Keratinocyte (primary cell): Measurements from ENCODE around the gene FCN3. TPM values are rescaled to one million over a fixed set of nuclear protein-coding genes. Genes with fewer than 3 reads are reported as not detected.

ENCODE experiments used
- DNase-seq: peaks from one replicate; pipeline ENCODE4 v3.0.0-alpha.2; 2011; ENCODE audit warnings: low read depth, missing footprints, low spot score
- FAIRE-seq: peaks from 2 replicates; lab custom pipeline; 2011; peaks lifted over from hg19 to GRCh38; lab: Jason Lieb, UNC
- H2AFZ ChIP-seq: 2 replicates; pipeline ENCODE4 v1.6.0; 2012; ENCODE audit warnings: low read length, control low read depth, inconsistent platforms; ENCODE audit not compliant: control insufficient read depth
- H3K27ac ChIP-seq: 2 replicates; pipeline ENCODE4 v1.5.1; 2011; ENCODE audit warnings: low read length; ENCODE audit not compliant: control insufficient read depth, insufficient read depth
- H3K27me3 ChIP-seq: 3 replicates; pipeline ENCODE4 v1.6.0; 2011; ENCODE audit warnings: low read length; ENCODE audit not compliant: control insufficient read depth, insufficient read depth; ENCODE audit errors: extremely low read depth
- H3K36me3 ChIP-seq, 2 experiments: 2 replicates in 1 of 2; 3 replicates in 1 of 2; pipeline ENCODE4 v1.5.1; 2011; ENCODE audit warnings: low read length in 2 of 2, mild to moderate bottlenecking in 1 of 2; ENCODE audit not compliant: control insufficient read depth in 2 of 2, insufficient read depth in 2 of 2; ENCODE audit errors: extremely low read depth in 1 of 2
- H3K4me1 ChIP-seq: 3 replicates; pipeline ENCODE4 v1.5.1; 2011; ENCODE audit warnings: low read length; ENCODE audit not compliant: control insufficient read depth, insufficient read depth; ENCODE audit errors: extremely low read depth
- H3K4me2 ChIP-seq: 3 replicates; pipeline ENCODE4 v1.6.0; 2011; ENCODE audit warnings: low read depth, low read length; ENCODE audit not compliant: control insufficient read depth, insufficient read depth; ENCODE audit errors: extremely low read depth
- H3K4me3 ChIP-seq, 3 experiments: fragments of 200-600 bp in 1 of 3; sonication (generic) in 1 of 3; 2 replicates in 2 of 3; 3 replicates in 1 of 3; pipeline ENCODE4 v1.5.1; 2011 to 2016; ENCODE audit warnings: low read length in 3 of 3, mild to moderate bottlenecking in 3 of 3, control low read depth in 2 of 3, inconsistent platforms in 1 of 3, low read depth in 1 of 3, mixed read lengths in 1 of 3, mixed run types in 1 of 3, moderate library complexity in 1 of 3; ENCODE audit not compliant: control insufficient read depth in 2 of 3, insufficient read depth in 2 of 3; ENCODE audit errors: extremely low read depth in 1 of 3
- H3K79me2 ChIP-seq: 2 replicates; pipeline ENCODE4 v1.6.0; 2012; ENCODE audit warnings: low read length; ENCODE audit not compliant: control insufficient read depth, insufficient read depth
- H3K9ac ChIP-seq: 3 replicates; pipeline ENCODE4 v1.6.0; 2011; ENCODE audit warnings: low read length; ENCODE audit not compliant: control insufficient read depth, insufficient read depth; ENCODE audit errors: extremely low read depth
- H3K9me1 ChIP-seq: 3 replicates; pipeline ENCODE4 v1.6.0; 2011; ENCODE audit warnings: low read length; ENCODE audit not compliant: control insufficient read depth, insufficient read depth; ENCODE audit errors: extremely low read depth
- H3K9me3 ChIP-seq: 2 replicates; pipeline ENCODE4 v1.5.1; 2012; ENCODE audit warnings: low read depth, low read length; ENCODE audit not compliant: control insufficient read depth
- H4K20me1 ChIP-seq: 3 replicates; pipeline ENCODE4 v1.6.0; 2011; ENCODE audit warnings: low read length; ENCODE audit not compliant: control insufficient read depth, insufficient read depth; ENCODE audit errors: extremely low read depth
- CTCF ChIP-seq, 3 experiments: IDR thresholded peaks in 1 of 3; conservative IDR thresholded peaks in 1 of 3; optimal IDR thresholded peaks in 1 of 3; 2 replicates in 2 of 3; 3 replicates in 1 of 3; pipeline versions ENCODE3 to v1.5.1; 2011; ENCODE audit warnings: low read length in 3 of 3, mild to moderate bottlenecking in 3 of 3, moderate library complexity in 2 of 3, control low read depth in 1 of 3, inconsistent platforms in 1 of 3; ENCODE audit not compliant: insufficient read depth in 2 of 3; ENCODE audit errors: extremely low read depth in 1 of 3
- EZH2 ChIP-seq: IDR thresholded peaks from one replicate; pipeline ENCODE4 v1.6.1; 2012; ENCODE audit warnings: inconsistent platforms, mild to moderate bottlenecking, low read length, moderate library complexity
- dilution Hi-C: fragments of 300-500 bp; cut with MboI; formaldehyde crosslinking; loops from one replicate; pipeline ENCODE4 v1.7.0; 2020; ENCODE audit warnings: low sequenced_read_pairs; ENCODE audit not compliant: extremely low pct_ligation_motif_present
- polyA plus RNA-seq, 5 experiments: library from polyadenylated mRNA; depleted of rRNA in 3 of 5; stranded (reverse) in 3 of 5; stranded (forward) in 1 of 5; unstranded in 1 of 5; fragments of >200 nt; gene quantifications; 1 replicate in 1 of 5; 2 replicates in 3 of 5; 3 replicates in 1 of 5; pipeline versions ENCODE4 v1.2.1 to v1.2.3, GENCODE V29; 2011 to 2012; ENCODE audit warnings: missing spikeins in 2 of 5, low read depth in 1 of 5, low replicate concordance in 1 of 5

FCN3 gene
- polyA plus RNA-seq, 1 donor (not counting 4 experiments of a cell fraction or from before 2014, with no cell fraction given), result not detected

GRCh38 chr1:27413004-27413403, 38.4 kb upstream of the FCN3 start:
- Histone ChIP-seq H3K27me3 (no peaks in the 10 kb centered on the region), H3K9ac (no peak overlapping the region), H3K27ac (no peak overlapping the region), H4K20me1 (no peaks in the 10 kb centered on the region), H3K4me1 (peaks cover 12% of the 10 kb centered on the region), H3K36me3 (peaks cover 36 to 79% of the 10 kb centered on the region in 2 experiments), H3K4me3 (no peak overlapping the region), H3K4me2 (no peak overlapping the region), H3K79me2 (no peaks in the 10 kb centered on the region), H2AFZ (no peak overlapping the region), H3K9me1 (no peaks in the 10 kb centered on the region), H3K9me3 (no peaks in the 10 kb centered on the region)
- dilution Hi-C loops, result loop anchor here (25.0 kb wide), 1 partner anchor 174 kb away; no protein-coding TSS in a partner anchor
- no peak for FAIRE-seq
- TF ChIP-seq EZH2, result no peak
- TF ChIP-seq CTCF (optimal IDR thresholded peaks at IDR 0.05 in 1 of 3, IDR thresholded peaks at IDR 0.05 in 1 of 3, conservative IDR thresholded peaks at IDR 0.05 in 1 of 3; ENCODE audit: extremely low read depth in 1 of 3, insufficient read depth in 2 of 3, low read length in 3 of 3), result no peak
- DNase-seq, result no peak

- Histone ChIP-seq H3K4me3 (no peak overlapping the region), H3K4me2 (no peak overlapping the region), H2AFZ (no peak overlapping the region), H3K79me2 (no peaks in the 10 kb centered on the region), H3K9ac (no peak overlapping the region), H3K27ac (no peak overlapping the region), H3K9me3 (no peaks in the 10 kb centered on the region), H3K4me1 (peaks cover 12% of the 10 kb centered on the region), H4K20me1 (no peaks in the 10 kb centered on the region), H3K36me3 (peaks cover 36 to 79% of the 10 kb centered on the region in 2 experiments), H3K27me3 (no peaks in the 10 kb centered on the region), H3K9me1 (no peaks in the 10 kb centered on the region)
- dilution Hi-C loops, result loop anchor here (25.0 kb wide), 1 partner anchor 175 kb away; no protein-coding TSS in a partner anchor
- TF ChIP-seq CTCF (optimal IDR thresholded peaks at IDR 0.05 in 1 of 3, IDR thresholded peaks at IDR 0.05 in 1 of 3, conservative IDR thresholded peaks at IDR 0.05 in 1 of 3; ENCODE audit: extremely low read depth in 1 of 3, insufficient read depth in 2 of 3, low read length in 3 of 3) (no peak), EZH2 (no peak)
- DNase-seq (no peak), FAIRE-seq (no peak)
Observed at GRCh38 chr1:27412502-27412901, 37.9 kb upstream of the FCN3 start.
